ENCODE data around the gene NSD1.

- TF ChIP-seq EP300 (IDR thresholded peaks at IDR 0.05; ENCODE audit: borderline replicate concordance): no peak
- no peak for TF ChIP-seq CREB1 (IDR thresholded peaks at IDR 0.05; ENCODE audit: low read depth)
- TF ChIP-seq YY1 (IDR thresholded peaks at IDR 0.05; ENCODE audit: low read depth): no peak
- no peak for TF ChIP-seq EGR1 (IDR thresholded peaks at IDR 0.05)
- TF ChIP-seq FOXM1 (IDR thresholded peaks at IDR 0.05; ENCODE audit: borderline replicate concordance, low read depth): no peak
- TF ChIP-seq TCF12 (IDR thresholded peaks at IDR 0.05; ENCODE audit: low read depth): no peak
- no peak for TF ChIP-seq NFIC (IDR thresholded peaks at IDR 0.05)
- TF ChIP-seq TAF1 (IDR thresholded peaks at IDR 0.05; ENCODE audit: low read depth): no peak
- no peak for TF ChIP-seq CEBPB (IDR thresholded peaks at IDR 0.05)
- no peak for TF ChIP-seq REST (IDR thresholded peaks at IDR 0.05; ENCODE audit: low read depth)
- no peak for TF ChIP-seq TEAD4 (IDR thresholded peaks at IDR 0.05)
- no peak for TF ChIP-seq USF1 (IDR thresholded peaks at IDR 0.05)
- no peak for TF ChIP-seq MAX (IDR thresholded peaks at IDR 0.05)
Measured at GRCh38 chr5:177307544-177308363, 174.2 kb downstream of the NSD1 start.
